ENCODE measurements around the gene AKR7A3.
"Not testable (repeated sequence)": the region's sequence is repeated elsewhere in the genome, so short reads cannot be mapped to it uniquely, and the experiment has no call there.

AKR7A3 gene

GRCh38 chr1:19289244-19289643, 674 bp upstream of the AKR7A3 start:
- no peak for DNase-seq (ENCODE audit: low read depth)

- DNase-seq (ENCODE audit: low read depth) = no peak
Observed at GRCh38 chr1:19287436-19288185, 959 bp downstream of the AKR7A3 start.

- not testable (repeated sequence) for DNase-seq (ENCODE audit: low read depth)
Observed at GRCh38 chr1:19285807-19286206, 2.8 kb downstream of the AKR7A3 start.

GRCh38 chr1:19285366-19285765, 3.2 kb downstream of the AKR7A3 start:
- not testable (repeated sequence) for DNase-seq (ENCODE audit: low read depth)

GRCh38 chr1:19284881-19285280, 3.7 kb downstream of the AKR7A3 start:
- DNase-seq (ENCODE audit: low read depth) = no peak

- DNase-seq (ENCODE audit: low read depth) = no peak
Observed at GRCh38 chr1:19283891-19284290, 4.7 kb downstream of the AKR7A3 start.

GRCh38 chr1:19274636-19275035, 13.9 kb downstream of the AKR7A3 start:
- no peak for DNase-seq (ENCODE audit: low read depth)

- not testable (repeated sequence) for DNase-seq (ENCODE audit: low read depth)
Observed at GRCh38 chr1:19273844-19274531, 14.6 kb downstream of the AKR7A3 start.

GRCh38 chr1:19273106-19273843, 15.3 kb downstream of the AKR7A3 start:
- DNase-seq (ENCODE audit: low read depth) = no peak

- no peak for DNase-seq (ENCODE audit: low read depth)
Observed at GRCh38 chr1:19272064-19272463, 16.5 kb downstream of the AKR7A3 start.

- not testable (repeated sequence) for DNase-seq (ENCODE audit: low read depth)
Observed at GRCh38 chr1:19270343-19270730, 18.2 kb downstream of the AKR7A3 start.

GRCh38 chr1:19269427-19270342, 18.9 kb downstream of the AKR7A3 start:
- DNase-seq (ENCODE audit: low read depth) = not testable (repeated sequence)

- DNase-seq (ENCODE audit: low read depth) = no peak
Observed at GRCh38 chr1:19268445-19268844, 20.1 kb downstream of the AKR7A3 start.

GRCh38 chr1:19262744-19263143, 25.8 kb downstream of the AKR7A3 start:
- no peak for DNase-seq (ENCODE audit: low read depth)

- DNase-seq (ENCODE audit: low read depth) = no peak
Observed at GRCh38 chr1:19262047-19262446, 26.5 kb downstream of the AKR7A3 start.

GRCh38 chr1:19260211-19261138, 28.1 kb downstream of the AKR7A3 start:
- DNase-seq (ENCODE audit: low read depth) = no peak

GRCh38 chr1:19258353-19258752, 30.2 kb downstream of the AKR7A3 start:
- DNase-seq (ENCODE audit: low read depth) = no peak

GRCh38 chr1:19257178-19257914, 31.2 kb downstream of the AKR7A3 start:
- no peak for DNase-seq (ENCODE audit: low read depth)

GRCh38 chr1:19256301-19256700, 32.3 kb downstream of the AKR7A3 start:
- not testable (repeated sequence) for DNase-seq (ENCODE audit: low read depth)

GRCh38 chr1:19255288-19255687, 33.3 kb downstream of the AKR7A3 start:
- no peak for DNase-seq (ENCODE audit: low read depth)
